ENCODE data around the gene GRIK2. TPM values are rescaled to one million over a fixed set of nuclear protein-coding genes. Genes with fewer than 3 reads are reported as not detected.
A peak's percentile ranks its signal among the peaks of the same experiment; 100 is the strongest.

The GRIK2 gene
- total and polyA plus RNA-seq, 2 experiments from 2014 or later: 0.21 to 0.45 TPM

- no peak for DNase-seq (ENCODE audit: low read depth in 1 of 2, low spot score in 1 of 2)
- Histone ChIP-seq H3K27me3 (no peaks in the 10 kb centered on the region), H3K4me3 (no peak overlapping the region), H3K27ac (no peak overlapping the region), H3K36me3 (no peaks in the 10 kb centered on the region), H3K4me1 (ENCODE audit: low read depth) (no peaks in the 10 kb centered on the region), H3K9me3 (ENCODE audit: low read depth) (no peaks in the 10 kb centered on the region)
- TF ChIP-seq CTCF (IDR thresholded peaks at IDR 0.05; ENCODE audit: low read depth, low read length): no peak
Measured at GRCh38 chr6:101784094-101784493, 390.6 kb downstream of the GRIK2 start.

GRCh38 chr6:101799531-101799930, 406.0 kb downstream of the GRIK2 start:
- TF ChIP-seq CTCF (IDR thresholded peaks at IDR 0.05; ENCODE audit: low read depth, low read length): no peak
- no peaks in the 10 kb centered on the region for H3K4me1 ChIP-seq (ENCODE audit: low read depth)

GRCh38 chr6:101800598-101800997, 407.1 kb downstream of the GRIK2 start:
- Histone ChIP-seq H3K27me3 (no peaks in the 10 kb centered on the region), H3K36me3 (no peaks in the 10 kb centered on the region), H3K27ac (no peak overlapping the region), H3K4me3 (no peak overlapping the region), H3K4me1 (ENCODE audit: low read depth) (no peaks in the 10 kb centered on the region), H3K9me3 (ENCODE audit: low read depth) (no peaks in the 10 kb centered on the region)
- no peak for TF ChIP-seq CTCF (IDR thresholded peaks at IDR 0.05; ENCODE audit: low read depth, low read length)
- no peak for DNase-seq (ENCODE audit: low read depth in 1 of 2, low spot score in 1 of 2)

More at GRCh38 chr6:101799531-101799930, 406.0 kb downstream of the GRIK2 start:
- no peak for DNase-seq (ENCODE audit: low read depth in 1 of 2, low spot score in 1 of 2)
- Histone ChIP-seq H3K4me3 (no peak overlapping the region), H3K27ac (no peak overlapping the region), H3K9me3 (ENCODE audit: low read depth) (no peaks in the 10 kb centered on the region), H3K36me3 (no peaks in the 10 kb centered on the region), H3K27me3 (no peaks in the 10 kb centered on the region)

GRCh38 chr6:101803136-101803535, 409.6 kb downstream of the GRIK2 start:
- Histone ChIP-seq H3K27me3 (no peaks in the 10 kb centered on the region), H3K4me1 (ENCODE audit: low read depth) (no peaks in the 10 kb centered on the region), H3K4me3 (no peak overlapping the region), H3K9me3 (ENCODE audit: low read depth) (no peaks in the 10 kb centered on the region), H3K36me3 (no peaks in the 10 kb centered on the region), H3K27ac (no peak overlapping the region)
- peak in 1 of 2 donors; percentile 30 for DNase-seq (ENCODE audit: low read depth in 1 of 2, low spot score in 1 of 2)
- TF ChIP-seq CTCF (IDR thresholded peaks at IDR 0.05; ENCODE audit: low read depth, low read length): no peak

GRCh38 chr6:101806241-101806640, 412.7 kb downstream of the GRIK2 start:
- DNase-seq (ENCODE audit: low read depth in 1 of 2, low spot score in 1 of 2): peak in 1 of 2 donors; percentile 83
- no peak overlapping the region for H3K4me3 ChIP-seq
- H3K4me1 ChIP-seq (ENCODE audit: low read depth): no peaks in the 10 kb centered on the region
- no peak overlapping the region for H3K27ac ChIP-seq
- H3K9me3 ChIP-seq (ENCODE audit: low read depth): no peaks in the 10 kb centered on the region
- TF ChIP-seq CTCF (IDR thresholded peaks at IDR 0.05; ENCODE audit: low read depth, low read length): no peak
- H3K36me3 ChIP-seq: no peaks in the 10 kb centered on the region
- no peaks in the 10 kb centered on the region for H3K27me3 ChIP-seq

GRCh38 chr6:101811108-101811507, 417.6 kb downstream of the GRIK2 start:
- no peak for DNase-seq (ENCODE audit: low read depth in 1 of 2, low spot score in 1 of 2)
- no peaks in the 10 kb centered on the region for H3K9me3 ChIP-seq (ENCODE audit: low read depth)
- no peak overlapping the region for H3K27ac ChIP-seq
- H3K36me3 ChIP-seq: no peaks in the 10 kb centered on the region
- no peak for TF ChIP-seq CTCF (IDR thresholded peaks at IDR 0.05; ENCODE audit: low read depth, low read length)
- H3K27me3 ChIP-seq: no peaks in the 10 kb centered on the region
- no peaks in the 10 kb centered on the region for H3K4me1 ChIP-seq (ENCODE audit: low read depth)
- no peak overlapping the region for H3K4me3 ChIP-seq

Data from cardiac muscle cell (in vitro differentiated cells and primary cell).